WERI-Rb-1 (cell line): Measurements from ENCODE around the gene NOL9.
"Not testable (repeated sequence)": the region's sequence is repeated elsewhere in the genome, so short reads cannot be mapped to it uniquely, and the experiment has no call there.

Experiments
- DNase-seq: peaks from one replicate; pipeline ENCODE4 v3.0.0-alpha.2; 2020
- H3K27ac ChIP-seq: fragments of 250-450 bp; sonication (Bioruptor Pico); 2 replicates; pipeline ENCODE4 v1.5.1; 2020; ENCODE audit warnings: mild to moderate bottlenecking, moderate library complexity
- H3K27me3 ChIP-seq: fragments of 250-450 bp; sonication (Bioruptor Pico); 2 replicates; pipeline ENCODE4 v1.5.1; 2021; ENCODE audit warnings: mild to moderate bottlenecking, low read depth, moderate library complexity; ENCODE audit not compliant: insufficient read depth, severe bottlenecking
- H3K36me3 ChIP-seq: fragments of 250-450 bp; sonication (Bioruptor Pico); 2 replicates; pipeline ENCODE4 v1.5.1; 2020; ENCODE audit warnings: mild to moderate bottlenecking, moderate library complexity
- H3K4me3 ChIP-seq: 2 replicates; pipeline ENCODE4 v1.5.1; 2011; ENCODE audit warnings: low read depth, mild to moderate bottlenecking, control low read depth, low read length
- H3K9me3 ChIP-seq: fragments of 250-450 bp; sonication (Bioruptor Pico); 2 replicates; pipeline ENCODE4 v1.5.1; 2021; ENCODE audit warnings: mild to moderate bottlenecking, moderate library complexity; ENCODE audit not compliant: severe bottlenecking
- TF ChIP-seq, protein P1 (sequence below): IDR thresholded peaks from 2 replicates; pipeline ENCODE4 v1.5.1; 2011; ENCODE audit warnings: low read depth, mild to moderate bottlenecking, control low read depth, inconsistent platforms, low read length

The NOL9 gene

DNA sequence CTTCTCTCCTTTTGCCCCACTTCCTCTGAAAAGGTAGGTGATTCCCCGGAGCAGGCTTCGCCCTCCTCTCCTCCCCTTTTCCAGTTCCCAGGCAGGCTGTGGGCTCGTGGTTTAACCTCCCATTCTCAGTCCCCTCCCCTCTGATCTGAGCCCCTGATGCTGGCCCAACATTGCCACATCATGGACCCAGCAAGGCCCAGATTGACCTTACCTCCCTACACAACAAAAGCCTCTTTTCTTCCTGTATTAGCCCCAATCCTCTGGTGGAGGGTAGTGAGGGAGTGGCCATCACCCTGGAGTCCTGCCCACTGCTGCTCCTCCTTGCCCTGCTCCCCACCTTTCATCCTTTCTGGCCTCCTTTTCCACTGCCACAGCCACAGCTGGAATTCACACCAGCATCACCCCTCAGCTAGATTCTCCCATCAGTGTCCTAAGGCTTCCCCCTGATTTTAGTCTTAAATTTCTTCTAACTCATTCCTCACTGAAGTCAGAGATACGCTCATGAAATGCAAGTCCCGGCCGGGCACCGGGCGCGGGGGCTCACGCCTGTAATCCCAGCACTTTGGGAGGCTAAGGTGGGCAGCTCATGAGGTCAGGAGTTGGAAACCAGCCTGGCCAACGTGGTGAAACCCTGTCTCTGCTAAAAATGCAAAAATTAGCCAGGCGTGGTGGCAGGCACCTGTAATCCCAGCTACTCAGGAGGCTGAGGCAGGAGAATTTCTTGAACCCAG lies 18.5 kb upstream of the NOL9 start:
- TF ChIP-seq, protein P1, sequence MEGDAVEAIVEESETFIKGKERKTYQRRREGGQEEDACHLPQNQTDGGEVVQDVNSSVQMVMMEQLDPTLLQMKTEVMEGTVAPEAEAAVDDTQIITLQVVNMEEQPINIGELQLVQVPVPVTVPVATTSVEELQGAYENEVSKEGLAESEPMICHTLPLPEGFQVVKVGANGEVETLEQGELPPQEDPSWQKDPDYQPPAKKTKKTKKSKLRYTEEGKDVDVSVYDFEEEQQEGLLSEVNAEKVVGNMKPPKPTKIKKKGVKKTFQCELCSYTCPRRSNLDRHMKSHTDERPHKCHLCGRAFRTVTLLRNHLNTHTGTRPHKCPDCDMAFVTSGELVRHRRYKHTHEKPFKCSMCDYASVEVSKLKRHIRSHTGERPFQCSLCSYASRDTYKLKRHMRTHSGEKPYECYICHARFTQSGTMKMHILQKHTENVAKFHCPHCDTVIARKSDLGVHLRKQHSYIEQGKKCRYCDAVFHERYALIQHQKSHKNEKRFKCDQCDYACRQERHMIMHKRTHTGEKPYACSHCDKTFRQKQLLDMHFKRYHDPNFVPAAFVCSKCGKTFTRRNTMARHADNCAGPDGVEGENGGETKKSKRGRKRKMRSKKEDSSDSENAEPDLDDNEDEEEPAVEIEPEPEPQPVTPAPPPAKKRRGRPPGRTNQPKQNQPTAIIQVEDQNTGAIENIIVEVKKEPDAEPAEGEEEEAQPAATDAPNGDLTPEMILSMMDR = no peak
- Histone ChIP-seq H3K36me3 (no peaks in the 10 kb centered on the region), H3K4me3 (no peak overlapping the region), H3K27me3 (no peaks in the 10 kb centered on the region), H3K9me3 (no peaks in the 10 kb centered on the region), H3K27ac (no peak overlapping the region)
- DNase-seq = no peak

DNA sequence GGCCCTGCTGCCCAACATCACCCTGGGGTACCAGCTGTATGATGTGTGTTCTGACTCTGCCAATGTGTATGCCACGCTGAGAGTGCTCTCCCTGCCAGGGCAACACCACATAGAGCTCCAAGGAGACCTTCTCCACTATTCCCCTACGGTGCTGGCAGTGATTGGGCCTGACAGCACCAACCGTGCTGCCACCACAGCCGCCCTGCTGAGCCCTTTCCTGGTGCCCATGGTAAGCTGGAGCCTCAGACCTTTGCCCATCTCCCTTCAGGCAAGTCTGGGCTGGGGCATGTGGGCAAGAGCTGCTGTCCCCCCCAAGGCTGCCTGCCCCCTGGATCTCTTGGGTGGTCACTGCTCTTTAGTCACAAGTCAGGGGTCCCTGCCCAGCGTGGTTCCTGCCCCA lies 16.7 kb upstream of the NOL9 start:
- TF ChIP-seq, protein P1 = no peak

DNA sequence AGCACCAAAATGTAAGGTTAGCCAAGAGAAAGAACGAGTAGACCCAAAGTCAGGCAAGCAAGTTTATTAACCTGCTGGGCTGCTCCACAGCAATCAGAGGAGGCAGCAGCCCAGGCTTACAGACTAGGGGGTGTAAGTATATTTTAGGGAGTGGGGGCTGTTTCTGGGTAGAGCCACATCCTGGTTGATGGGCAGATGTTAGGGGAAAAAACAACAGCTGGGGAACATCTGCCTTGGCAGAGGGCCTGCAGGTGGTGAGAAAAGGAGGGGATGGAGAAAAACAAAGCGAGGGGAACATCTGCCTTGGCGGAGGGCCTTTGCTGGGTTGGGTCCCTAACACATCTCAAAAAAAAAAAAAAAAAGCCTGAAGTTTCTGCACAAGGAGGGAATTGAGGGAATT lies 15.8 kb upstream of the NOL9 start:
- no peak overlapping the region for H3K4me3 ChIP-seq
- TF ChIP-seq, protein P1 = no peak
- no peaks in the 10 kb centered on the region for H3K36me3 ChIP-seq
- H3K27me3 ChIP-seq = no peaks in the 10 kb centered on the region
- no peak overlapping the region for H3K27ac ChIP-seq
- DNase-seq = no peak
- peaks cover 5% of the 10 kb centered on the region for H3K9me3 ChIP-seq

More for the DNA sequence above, 16.7 kb upstream of the NOL9 start:
- DNase-seq = no peak
- Histone ChIP-seq H3K27me3 (no peaks in the 10 kb centered on the region), H3K36me3 (no peaks in the 10 kb centered on the region), H3K4me3 (no peak overlapping the region), H3K9me3 (peaks cover 5% of the 10 kb centered on the region), H3K27ac (no peak overlapping the region)

DNA sequence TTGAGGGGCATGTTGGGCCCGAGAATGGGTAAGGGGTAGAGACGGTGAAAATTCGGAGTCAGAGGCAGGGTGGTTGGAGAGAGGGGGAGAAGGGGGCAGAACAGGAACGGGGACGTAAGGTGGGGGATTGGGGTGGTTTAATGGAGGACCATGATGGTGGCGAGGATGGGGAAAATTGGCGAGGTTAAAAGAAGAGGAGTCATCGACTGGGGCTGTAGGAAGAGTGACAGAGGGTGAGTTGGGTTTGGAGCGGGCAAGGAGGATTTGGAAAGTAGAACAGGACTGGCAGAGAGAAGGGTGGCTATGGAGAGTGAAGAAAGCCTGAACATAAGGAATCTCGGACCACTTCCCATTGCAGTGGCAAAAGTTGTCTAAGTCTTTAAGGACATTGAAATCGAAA lies 14.7 kb upstream of the NOL9 start:
- H3K9me3 ChIP-seq = peaks cover 5% of the 10 kb centered on the region
- no peaks in the 10 kb centered on the region for H3K36me3 ChIP-seq
- no peak overlapping the region for H3K4me3 ChIP-seq
- H3K27me3 ChIP-seq = no peaks in the 10 kb centered on the region
- H3K27ac ChIP-seq = no peak overlapping the region
- TF ChIP-seq, protein P1 = no peak
- no peak for DNase-seq

DNA sequence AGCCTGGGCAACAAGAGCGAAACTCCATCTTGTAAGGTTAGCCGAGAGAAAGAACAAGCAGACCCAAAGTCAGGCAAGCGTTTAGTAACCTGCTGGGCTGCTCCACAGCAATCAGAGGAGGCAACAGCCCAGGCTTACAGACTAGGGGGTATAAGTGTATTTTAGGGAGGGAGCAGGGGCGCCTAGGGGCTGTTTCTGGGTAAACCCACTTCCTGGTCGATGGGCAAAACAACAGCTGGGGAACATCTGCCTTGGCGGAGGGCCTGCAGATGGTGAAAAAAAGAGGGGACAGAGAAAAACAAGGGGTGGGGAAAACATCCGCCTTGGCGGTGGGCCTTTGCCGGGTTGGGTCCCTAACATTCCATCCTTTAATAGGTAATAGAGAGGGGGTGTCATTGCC lies 6.0 kb upstream of the NOL9 start:
- DNase-seq = no peak
- H3K9me3 ChIP-seq = peaks cover 37% of the 10 kb centered on the region
- no peaks in the 10 kb centered on the region for H3K27me3 ChIP-seq
- H3K4me3 ChIP-seq = no peak overlapping the region
- TF ChIP-seq, protein P1 = no peak
- H3K27ac ChIP-seq = no peak overlapping the region; the same call in 1 of the 2 replicates
- H3K36me3 ChIP-seq = no peaks in the 10 kb centered on the region

DNA sequence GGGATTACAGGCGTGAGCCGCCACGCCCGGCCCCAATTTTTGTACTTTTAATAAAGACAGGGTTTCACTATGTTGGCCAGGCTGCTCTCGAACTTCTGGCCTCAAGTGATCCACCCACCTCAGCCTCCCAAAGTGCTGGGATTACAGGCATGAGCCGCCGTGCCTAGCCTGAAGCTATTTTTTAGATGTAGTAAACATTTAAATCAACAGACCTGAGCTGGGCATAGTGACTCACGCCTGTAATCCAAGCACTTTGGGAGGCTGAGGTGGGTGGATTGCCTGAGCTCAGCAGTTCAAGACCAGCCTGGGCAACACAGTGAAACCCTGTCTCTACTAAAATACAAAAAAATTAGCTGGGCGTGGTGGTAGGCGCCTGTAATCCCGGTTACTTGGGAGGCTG lies 4.8 kb upstream of the NOL9 start:
- DNase-seq, H3K27me3 ChIP-seq, H3K4me3 ChIP-seq, H3K27ac ChIP-seq, H3K36me3 ChIP-seq: not testable (repeated sequence)
- H3K9me3 ChIP-seq = peaks cover 37% of the 10 kb centered on the region
